GM18858 (cell line): ENCODE data around the gene UBE2U.
"Not testable (repeated sequence)": the region's sequence is repeated elsewhere in the genome, so short reads cannot be mapped to it uniquely, and the experiment has no call there.

Source experiments
- ATAC-seq: cut with Tn5 transposase; IDR thresholded peaks from one replicate; pipeline ENCODE4 v1.9.1; 2021; ENCODE audit not compliant: unreplicated experiment

Gene UBE2U

DNA sequence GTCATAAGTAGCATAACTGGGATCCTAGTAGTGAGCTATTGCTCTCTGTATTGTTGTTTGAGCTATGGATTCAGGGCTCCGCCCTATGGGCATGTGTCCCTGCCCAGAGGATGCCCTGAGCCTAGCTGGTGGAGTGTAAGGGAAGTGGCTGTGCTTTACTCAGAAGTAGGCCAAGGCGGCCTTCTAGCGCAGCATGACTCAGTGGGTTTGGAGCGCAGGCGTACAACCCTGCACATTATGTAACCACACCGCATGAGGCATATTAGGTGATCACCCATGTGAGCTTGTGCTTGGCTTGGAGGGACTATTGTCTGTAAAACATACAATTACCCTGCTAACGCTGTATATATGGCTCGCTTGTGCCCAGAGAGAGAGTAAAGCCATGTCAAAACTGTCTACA, 11.1 kb upstream of the UBE2U start:
- ATAC-seq, result no peak

DNA sequence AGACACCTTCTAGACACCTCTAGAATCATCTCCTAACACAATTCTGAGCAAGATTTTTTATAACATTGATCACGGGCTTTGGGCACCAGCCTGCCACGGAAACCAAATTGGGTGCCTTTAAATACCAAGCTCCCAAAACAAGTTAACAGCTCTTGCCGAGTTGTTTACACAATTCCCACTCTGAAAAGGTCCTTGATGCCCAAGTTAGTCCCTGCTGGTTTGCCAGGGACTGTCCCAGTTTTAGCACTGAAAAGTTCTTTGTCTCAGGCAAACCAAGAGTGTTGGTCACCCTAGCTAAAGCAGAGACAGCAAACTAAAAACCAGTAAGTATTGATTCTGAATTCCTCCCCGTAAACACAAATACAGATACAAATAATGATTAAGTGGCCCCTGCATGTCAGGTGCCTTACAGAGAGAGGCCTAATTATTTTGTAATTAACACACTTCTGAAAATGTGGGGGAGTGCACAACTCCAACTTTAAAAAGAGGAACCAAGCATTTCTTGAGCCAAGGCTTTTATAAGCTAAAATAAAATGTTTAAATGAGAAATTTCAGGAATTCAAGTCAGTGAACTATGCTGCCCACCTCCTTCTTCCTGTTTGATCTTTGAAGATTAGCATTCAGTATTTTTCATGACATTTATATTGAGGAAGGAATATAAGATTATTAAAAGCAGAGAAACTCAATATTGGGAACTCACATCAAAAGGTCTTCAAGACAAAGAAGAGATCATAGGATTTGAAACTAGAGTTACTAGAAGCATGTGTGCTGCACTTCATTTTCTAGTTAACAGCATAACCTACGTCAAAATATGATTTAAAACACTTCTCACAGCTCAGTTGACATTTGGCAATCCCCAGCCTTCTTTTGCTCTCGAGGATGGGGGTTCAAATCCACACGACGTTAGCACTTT, 9.0 kb upstream of the UBE2U start:
- no peak for ATAC-seq

DNA sequence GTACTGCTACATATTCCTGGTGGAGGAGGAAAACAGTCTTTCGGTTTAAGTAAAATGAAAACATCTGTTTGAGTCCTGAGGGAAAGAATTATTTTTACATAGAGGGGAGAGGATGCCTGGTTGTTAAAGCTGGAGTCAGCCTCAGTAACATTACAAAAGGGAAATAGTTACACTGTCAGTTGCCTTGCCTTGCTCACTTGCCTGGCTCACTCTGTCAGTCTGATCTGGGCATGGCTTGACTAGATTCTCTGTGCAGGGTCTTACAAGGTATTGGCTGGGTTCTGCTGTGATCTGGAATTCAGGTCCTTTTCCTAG, 8.4 kb upstream of the UBE2U start:
- no peak for ATAC-seq

DNA sequence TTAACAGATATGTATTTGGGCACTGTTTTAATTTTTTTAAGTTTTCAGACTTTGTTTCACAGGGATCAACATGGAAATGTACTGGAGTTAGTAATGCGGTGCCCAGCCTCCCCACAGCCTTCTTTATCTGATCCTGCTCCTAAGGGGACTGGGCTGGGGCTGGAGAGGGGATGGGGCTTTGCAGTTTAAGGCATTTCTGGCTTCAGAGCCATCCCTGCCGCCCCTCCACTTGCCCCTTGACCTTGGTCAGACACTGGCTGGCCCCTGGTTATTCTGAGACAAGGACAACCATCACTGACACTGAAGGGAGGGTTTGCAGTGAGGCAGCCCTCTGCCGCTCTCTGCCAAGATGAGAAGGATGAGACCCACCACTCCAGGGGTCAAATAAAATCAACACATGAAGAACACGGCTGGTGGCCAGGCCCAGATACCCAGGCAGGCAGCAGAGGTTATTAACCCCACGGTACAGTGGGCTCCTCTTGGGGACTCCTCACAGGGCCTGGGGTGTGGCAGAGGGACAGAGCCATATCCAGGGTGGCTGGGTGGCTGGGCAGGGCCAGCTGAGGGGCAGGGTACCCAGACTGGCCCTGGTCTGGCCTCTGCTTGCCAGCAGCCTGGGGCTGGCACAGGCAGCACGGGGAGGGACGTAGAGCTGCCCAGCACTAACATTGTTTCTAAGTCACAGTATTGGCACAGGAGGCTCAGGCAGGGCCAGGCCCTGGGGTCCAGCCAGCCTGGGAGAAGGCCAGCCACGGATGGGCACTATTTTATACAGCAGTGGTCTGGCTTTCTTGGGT, 7.2 kb upstream of the UBE2U start:
- ATAC-seq, result no peak

DNA sequence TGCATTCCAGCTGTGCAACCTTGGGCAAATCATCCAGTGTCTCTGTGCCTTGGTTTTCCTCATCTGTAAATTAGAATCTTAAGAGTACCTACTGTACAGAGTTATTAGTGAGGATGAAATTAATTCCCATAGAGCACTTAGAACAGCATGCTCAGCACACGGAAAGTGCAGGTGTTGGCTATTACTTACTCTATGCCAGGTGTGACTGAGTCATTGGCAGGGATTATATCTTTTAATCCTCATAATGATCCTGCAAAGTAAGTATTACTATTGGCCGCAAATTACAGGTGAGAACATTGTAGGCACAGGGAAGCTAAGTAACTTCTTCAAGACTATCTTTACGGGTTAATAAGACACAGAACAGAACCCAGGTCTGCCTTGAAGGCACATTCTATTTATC, 6.3 kb upstream of the UBE2U start:
- no peak for ATAC-seq

DNA sequence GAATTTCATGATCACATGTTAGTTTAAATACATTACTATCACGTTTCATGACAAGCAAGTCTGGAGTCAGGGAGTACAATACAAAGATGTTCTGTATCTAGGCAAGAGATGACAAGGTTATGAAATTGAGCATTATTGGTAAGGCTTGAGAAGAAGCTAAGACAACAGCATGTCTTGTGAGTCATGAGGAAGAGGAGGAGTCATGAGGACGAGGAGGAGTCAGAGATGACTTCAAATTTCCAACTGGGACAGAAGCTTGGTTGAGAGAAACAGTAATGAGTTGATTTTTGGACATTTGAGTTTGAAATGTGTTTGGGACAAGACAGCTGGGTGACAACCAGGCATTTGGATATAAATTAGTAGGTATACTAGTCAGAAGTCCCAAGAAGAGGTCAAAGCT, 4.3 kb upstream of the UBE2U start:
- no peak for ATAC-seq

DNA sequence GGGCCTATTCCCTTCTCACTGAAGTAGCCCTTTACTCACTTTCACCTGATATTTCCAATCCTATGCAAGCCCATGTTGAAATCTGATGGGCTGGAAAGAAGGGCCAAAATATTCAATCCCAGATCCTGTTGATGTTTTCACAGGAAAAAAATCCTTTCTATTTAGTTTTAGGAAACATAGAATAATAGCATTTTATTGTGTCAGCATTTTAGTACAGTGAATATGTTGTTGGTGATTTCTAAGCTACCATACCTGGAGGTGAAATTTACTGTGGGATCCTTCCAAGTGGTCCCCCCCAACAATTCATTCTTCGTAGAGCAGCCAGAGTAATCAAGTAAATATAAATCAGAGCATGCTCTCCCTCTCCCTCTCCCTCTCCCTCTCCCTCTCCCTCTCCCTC, 3.4 kb upstream of the UBE2U start:
- ATAC-seq, result no peak

DNA sequence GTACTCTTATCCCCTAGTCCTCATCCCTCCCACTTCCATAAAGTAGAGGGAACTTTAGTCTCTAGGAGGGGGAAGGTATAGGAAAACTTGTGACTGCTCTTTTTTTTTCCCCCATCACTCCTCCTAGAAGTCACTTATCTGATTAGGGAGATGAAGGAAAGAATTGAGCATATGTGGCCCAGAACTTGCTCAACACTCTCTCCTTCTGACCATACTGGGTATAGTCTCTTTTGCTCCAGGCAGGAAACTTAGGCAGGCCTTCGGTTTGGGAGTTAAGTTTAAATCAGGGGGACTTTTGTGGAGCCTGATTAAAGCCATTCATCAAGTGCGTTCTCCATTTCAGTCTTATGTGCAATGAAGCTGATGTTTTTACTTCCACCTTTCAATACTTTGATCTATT, 5.8 kb downstream of the UBE2U start:
- ATAC-seq, result no peak

DNA sequence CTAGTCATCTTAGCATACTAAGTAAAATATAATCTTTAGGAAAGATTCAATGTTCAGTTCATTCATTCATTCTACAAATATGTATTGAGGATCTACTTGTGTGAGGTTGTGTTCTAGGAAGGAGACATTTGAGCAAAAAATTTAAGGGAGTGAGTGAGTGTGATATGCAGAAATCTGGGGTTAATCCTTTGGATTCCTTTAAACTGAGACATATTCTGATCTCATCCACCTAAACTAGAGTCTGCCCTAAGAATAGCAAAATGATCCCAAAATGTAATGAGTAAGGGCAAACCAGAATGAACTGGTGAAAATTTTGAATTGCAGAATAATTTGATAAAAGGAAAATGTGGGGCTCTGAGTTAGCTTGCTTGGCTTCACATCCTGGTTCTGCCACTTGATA, 8.6 kb downstream of the UBE2U start:
- no peak for ATAC-seq

DNA sequence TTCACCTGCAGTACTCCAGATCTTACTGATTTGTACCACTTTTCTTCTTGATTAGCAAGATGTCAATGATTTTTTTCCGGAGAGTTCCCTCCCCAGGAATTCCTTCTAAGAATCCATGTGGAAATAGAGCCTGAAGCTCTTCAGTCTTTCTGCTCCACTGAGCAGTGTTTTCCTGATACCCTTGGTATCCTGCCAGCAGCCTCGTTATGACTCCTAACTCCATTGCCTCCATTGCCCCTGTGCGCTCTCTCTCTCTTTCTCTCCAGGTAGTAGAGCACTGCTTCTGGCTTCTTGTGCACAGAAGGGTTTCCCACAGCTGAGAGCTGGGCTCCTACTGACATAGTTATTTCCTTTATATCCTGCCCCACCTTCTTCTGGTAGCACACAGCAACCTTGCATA, 12.2 kb downstream of the UBE2U start:
- ATAC-seq, result no peak

DNA sequence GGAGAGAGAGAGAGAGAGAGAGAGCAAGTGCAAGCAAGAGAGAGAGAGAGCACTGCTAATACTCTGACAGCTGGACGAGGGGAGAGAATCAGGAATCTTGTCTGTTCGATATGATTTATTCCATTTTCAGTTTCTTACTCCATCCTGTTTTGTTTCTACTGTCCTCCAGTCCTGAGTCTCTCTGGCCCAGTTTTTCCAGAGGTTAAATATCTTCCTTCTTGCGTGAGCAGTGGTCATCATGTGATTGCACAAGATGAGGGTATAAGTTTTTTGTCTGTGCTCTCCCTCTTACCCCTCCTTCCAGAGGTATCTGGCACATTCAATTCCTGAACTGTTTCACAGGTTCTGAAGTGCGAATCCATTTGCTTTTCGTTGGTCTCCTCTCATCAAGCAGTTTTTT, 16.8 kb downstream of the UBE2U start:
- ATAC-seq, result no peak

DNA sequence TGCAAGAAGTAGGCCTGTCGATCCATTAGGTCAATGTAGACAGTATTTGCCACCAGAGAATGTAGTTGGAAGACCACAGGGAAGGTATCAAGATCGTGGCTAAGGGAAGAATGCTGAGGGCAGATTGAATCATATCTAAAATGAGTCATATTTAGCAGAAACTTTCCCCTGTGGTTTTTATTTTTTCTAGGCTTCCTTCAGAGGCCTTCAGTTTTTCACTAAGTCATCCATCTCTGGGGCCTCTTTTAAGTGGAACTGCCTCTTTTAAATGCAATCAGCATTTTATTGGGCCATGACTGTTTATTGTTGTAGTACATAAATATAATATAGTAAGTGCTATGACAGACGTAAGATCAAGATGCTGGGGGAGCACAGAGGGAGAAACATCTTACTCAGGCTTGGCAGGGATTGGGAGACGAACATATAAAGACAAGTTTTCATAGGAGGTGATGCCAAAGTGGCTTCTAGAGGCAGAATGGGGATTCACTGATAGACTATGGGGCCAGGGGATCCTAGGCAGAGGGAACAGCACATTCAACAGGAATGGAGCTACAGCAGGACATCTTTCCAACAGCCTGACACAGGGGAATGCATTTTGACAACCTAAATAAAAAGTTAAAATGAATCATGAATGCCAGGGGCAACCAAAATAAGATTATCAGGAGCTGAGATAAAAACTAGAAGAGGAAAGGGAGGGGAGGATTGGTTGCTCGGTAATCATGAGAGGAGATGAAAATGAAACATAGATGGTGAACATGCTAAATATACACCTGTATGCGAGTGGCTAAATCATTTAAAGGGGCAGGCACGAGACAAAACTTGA, 20.1 kb downstream of the UBE2U start:
- no peak for ATAC-seq

DNA sequence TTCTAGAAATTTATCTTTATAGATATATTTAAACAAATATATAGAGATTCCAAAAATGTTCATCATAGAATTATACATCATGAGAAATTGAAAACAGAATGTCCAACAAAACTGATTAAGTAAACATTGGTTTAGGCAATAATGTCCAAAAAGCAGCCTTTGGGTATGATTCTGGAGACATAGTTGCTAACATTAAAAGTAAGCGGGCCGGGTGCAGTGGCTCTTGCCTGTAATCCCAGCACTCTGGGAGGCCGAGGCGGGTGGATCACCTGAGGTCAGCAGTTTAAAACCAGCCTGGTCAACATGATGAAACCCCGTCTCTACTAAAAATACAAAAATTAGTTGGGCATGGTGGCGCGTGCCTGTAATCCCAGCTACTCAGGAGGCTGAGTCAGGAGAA, 20.8 kb downstream of the UBE2U start:
- ATAC-seq, result not testable (repeated sequence)

DNA sequence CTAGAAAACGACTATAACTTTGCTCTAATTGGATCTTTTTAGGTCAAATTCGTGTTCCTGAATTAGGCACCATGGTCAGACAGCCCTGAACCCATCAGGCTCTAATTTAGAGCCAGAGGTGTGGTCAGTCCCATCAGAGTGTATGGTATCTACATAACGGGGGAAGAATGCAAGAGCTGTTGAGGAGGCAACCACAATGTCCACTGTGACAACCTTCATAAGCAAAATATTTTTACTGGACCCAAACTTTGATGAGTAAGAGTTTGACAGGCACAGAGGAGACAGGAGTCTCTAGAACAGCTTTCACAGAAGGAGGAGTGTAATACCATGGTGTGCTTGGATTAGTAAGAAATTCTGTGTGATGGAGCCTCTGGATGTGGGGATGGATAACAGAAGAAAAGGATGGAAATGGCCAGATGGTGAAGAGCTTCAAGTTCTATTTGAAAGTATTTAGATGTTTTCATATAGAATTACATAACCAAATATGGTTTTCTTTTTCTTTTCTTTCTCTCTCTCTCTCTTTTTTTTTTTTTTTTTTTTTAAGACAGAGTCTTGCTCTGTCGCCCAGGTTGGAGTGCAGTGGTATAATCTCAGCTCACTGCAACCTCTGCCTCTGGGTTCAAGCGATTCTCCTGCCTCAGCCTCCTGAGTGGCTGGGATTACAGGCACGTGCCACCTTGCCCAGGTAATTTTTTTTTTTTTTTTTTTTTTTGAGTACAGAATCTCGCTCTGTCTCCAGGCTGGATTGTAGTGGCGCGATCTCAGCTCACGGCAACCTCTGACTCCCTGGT, 24.9 kb downstream of the UBE2U start:
- no peak for ATAC-seq

DNA sequence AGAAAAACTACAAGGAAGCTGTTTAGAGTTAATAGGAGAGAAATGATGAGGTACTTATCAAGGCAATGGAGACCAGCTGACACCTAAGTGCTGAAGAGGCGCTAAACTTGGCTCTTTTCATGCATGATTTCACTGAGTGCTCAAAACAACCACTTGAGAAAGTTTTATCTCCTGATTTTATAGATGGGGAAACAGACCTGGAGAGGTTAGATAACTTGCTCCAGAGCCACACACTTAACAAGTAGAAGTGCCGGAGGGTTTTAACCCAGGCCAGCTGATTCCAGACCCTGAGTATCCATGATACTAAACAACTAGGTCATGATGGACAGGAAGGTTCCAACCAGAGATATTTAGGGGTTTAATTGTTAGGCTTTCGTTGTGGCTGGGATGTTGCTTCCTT, 25.9 kb downstream of the UBE2U start:
- no peak for ATAC-seq

DNA sequence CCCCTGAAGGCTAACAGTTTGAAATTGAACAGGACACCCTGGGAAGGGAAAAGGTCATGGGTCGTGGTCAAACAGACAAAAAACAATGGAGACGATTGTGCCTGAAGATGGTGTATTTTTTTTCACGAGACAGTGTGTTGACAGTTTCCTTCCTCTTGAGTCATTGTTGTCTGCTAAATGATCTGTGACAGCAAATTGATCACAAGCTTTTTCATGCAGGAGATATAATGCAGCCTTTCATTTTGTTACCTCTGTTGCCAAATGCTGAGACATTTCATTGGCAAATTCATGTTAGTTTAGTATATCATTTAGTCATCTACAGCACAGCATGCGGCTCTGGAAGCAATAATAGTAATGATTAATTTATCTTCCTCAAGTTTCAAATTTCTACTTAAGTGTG, 27.7 kb downstream of the UBE2U start:
- ATAC-seq, result no peak

DNA sequence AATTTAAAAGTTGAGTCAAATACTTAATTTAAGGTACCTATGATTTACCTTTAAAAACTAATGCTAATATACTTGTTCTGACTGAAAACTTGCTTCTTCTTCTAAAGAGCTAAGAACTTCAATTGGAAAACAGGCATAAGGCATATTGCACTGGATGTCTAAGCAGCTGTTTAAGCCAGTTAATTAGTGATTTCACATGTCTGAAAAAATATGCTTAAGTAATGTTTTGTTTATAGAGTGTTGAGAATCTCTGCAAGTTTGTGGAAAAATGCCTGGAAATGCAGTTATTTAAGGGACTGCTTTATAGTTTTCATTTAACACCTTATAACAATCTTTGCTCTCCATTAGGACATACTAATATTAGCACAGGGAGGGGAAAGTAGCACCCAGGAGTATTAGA, 28.2 kb downstream of the UBE2U start:
- ATAC-seq, result no peak

DNA sequence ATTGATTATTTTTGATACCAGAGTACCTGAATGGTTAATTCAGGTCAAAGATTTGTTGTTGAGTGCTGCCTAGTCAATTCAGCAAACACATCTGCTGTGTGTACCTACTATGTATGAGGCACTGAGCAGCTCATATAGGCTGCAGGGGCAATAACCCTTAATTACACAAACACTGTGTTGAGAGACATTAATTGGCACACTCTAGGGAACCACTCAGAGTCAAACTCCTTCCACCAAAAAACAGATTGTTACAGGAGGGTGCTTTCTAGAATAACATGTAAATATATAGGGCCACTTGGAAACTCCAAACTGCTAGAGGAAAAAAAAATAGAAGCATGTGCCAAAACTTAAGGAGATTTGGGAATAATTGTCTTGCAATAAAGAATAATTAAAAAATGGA, 31.3 kb downstream of the UBE2U start:
- no peak for ATAC-seq

DNA sequence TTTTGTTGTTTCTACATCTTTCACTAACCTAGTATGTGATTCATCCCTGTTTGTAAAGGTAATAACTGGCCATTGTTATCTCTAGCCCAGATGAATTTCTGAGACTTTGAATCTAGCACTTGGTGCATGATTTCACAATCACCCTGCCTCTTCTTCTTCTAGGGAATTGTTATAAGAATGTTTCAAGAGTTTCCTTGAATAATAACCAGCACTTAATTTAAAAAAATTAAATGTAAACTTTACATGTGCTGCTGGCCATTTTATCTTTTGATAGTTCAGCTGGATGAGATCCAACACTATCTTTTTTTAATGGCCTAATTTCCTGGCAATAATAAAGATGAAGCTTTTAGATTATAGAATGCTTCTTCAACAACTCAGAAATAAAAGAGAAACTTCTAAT, 31.8 kb downstream of the UBE2U start:
- ATAC-seq, result no peak

DNA sequence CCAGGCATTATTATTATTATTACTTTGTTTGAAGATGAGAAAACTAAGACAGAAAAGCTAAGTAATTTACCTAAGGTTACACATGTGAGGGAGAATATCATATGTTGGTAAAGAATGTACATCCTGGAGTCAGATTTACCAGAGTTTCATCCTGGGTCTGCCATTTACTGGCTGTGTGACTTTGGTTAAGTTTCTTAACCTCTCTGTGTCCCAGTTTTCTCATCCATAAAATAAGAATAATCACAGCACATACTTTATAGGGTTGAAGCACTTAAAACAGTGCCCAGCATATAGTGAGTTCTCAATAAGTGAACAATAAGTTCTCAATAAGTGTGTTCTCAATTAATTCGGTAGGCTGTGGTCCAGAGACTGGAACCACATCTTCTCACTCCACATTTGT, 32.5 kb downstream of the UBE2U start:
- no peak for ATAC-seq

DNA sequence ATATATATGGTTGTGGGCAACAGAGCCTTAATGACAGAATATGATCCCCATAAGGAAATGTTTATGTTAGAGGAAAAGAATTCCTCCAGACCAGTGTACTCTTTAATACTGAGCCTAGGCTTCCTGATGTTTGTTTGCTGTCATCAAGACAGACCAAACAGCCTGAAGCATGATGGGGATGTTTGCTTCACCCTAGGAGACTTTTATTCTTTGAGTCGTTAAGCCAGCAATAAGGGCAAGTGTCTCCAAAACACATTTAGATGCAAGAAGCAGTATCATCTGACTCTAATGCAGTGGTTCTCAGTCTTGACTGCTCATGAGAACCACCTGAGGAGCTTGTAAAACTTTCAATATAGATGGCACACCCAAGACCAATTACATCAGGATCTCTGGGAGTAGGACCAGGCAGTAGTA, 33.1 kb downstream of the UBE2U start:
- ATAC-seq, result no peak
